Epidermal melanocyte (primary cell): ENCODE results near the gene SERPINE2.

Source experiments
- DNase-seq: peaks from one replicate; pipeline ENCODE4 v3.0.0; 2011; ENCODE audit warnings: low spot score; ENCODE audit not compliant: insufficient read length

The SERPINE2 gene

GRCh38 chr2:224046752-224047151 lies 7.7 kb upstream of the SERPINE2 start:
- no peak for DNase-seq

GRCh38 chr2:224042191-224042696 lies 3.2 kb upstream of the SERPINE2 start:
- DNase-seq: peak; percentile 43

- DNase-seq: no peak
Measured at GRCh38 chr2:224041554-224041953, 2.5 kb upstream of the SERPINE2 start.

- DNase-seq: no peak
Measured at GRCh38 chr2:224040753-224041152, 1.7 kb upstream of the SERPINE2 start.

- DNase-seq: no peak
Measured at GRCh38 chr2:224039770-224040440, 819 bp upstream of the SERPINE2 start.

- no peak for DNase-seq
Measured at GRCh38 chr2:224038830-224039079, 331 bp downstream of the SERPINE2 start.

- no peak for DNase-seq
Measured at GRCh38 chr2:224038049-224038829, 847 bp downstream of the SERPINE2 start.

GRCh38 chr2:224036731-224037361 lies 2.2 kb downstream of the SERPINE2 start:
- no peak for DNase-seq

- DNase-seq: no peak
Measured at GRCh38 chr2:224034017-224034416, 5.1 kb downstream of the SERPINE2 start.

- DNase-seq: no peak
Measured at GRCh38 chr2:224033601-224034000, 5.5 kb downstream of the SERPINE2 start.

GRCh38 chr2:224032283-224032682 lies 6.8 kb downstream of the SERPINE2 start:
- DNase-seq: no peak

GRCh38 chr2:224031358-224031970 lies 7.6 kb downstream of the SERPINE2 start:
- no peak for DNase-seq

GRCh38 chr2:224030786-224031185 lies 8.3 kb downstream of the SERPINE2 start:
- DNase-seq: no peak

GRCh38 chr2:224029876-224030275 lies 9.2 kb downstream of the SERPINE2 start:
- no peak for DNase-seq

GRCh38 chr2:224027931-224028330 lies 11.2 kb downstream of the SERPINE2 start:
- DNase-seq: no peak

- no peak for DNase-seq
Measured at GRCh38 chr2:224027070-224027469, 12.0 kb downstream of the SERPINE2 start.

- DNase-seq: no peak
Measured at GRCh38 chr2:224025874-224026273, 13.2 kb downstream of the SERPINE2 start.

GRCh38 chr2:224024270-224024669 lies 14.8 kb downstream of the SERPINE2 start:
- DNase-seq: no peak

- no peak for DNase-seq
Measured at GRCh38 chr2:224023188-224023587, 15.9 kb downstream of the SERPINE2 start.

GRCh38 chr2:224022486-224022885 lies 16.6 kb downstream of the SERPINE2 start:
- no peak for DNase-seq

GRCh38 chr2:224020523-224020922 lies 18.6 kb downstream of the SERPINE2 start:
- DNase-seq: no peak

GRCh38 chr2:224017957-224018356 lies 21.1 kb downstream of the SERPINE2 start:
- DNase-seq: no peak
